ENCODE results near the gene DAGLA. TPM values are rescaled to one million over a fixed set of nuclear protein-coding genes. Genes with fewer than 3 reads are reported as not detected.

Gene DAGLA
- total RNA-seq, 4 donors from 2014 or later, result 11.9 to 31.4 (median 17.0) TPM

GRCh38 chr11:61645179-61645868 is 34.9 kb upstream of the DAGLA start:
- no peak overlapping the region for H3K27ac ChIP-seq
- H3K9me3 ChIP-seq, result no peaks in the 10 kb centered on the region
- H3K4me3 ChIP-seq, result no peak overlapping the region
- in situ Hi-C loops (cut with MboI; ENCODE audit: low pct_ligation_motif_present in 1 of 4, low pct_unique_long_range_greater_than_20kb in 1 of 4, low sequenced_read_pairs in 3 of 4), result no loop called here
- intact Hi-C loops (cut with DNase I; ENCODE audit: low total_unique reads), result no loop called here
- H3K27me3 ChIP-seq, result no peaks in the 10 kb centered on the region
- H3K36me3 ChIP-seq, result no peaks in the 10 kb centered on the region
- peaks cover 0 to 20% (median 12%) of the 10 kb centered on the region in 4 donors for H3K4me1 ChIP-seq
- DNase-seq, result no peak
- 81 to 88% methylated on average over 5 to 9 of the region's 9 CpGs for WGBS, 2 donors (ENCODE audit: low coverage in 1 of 2)
- TF ChIP-seq POLR2AphosphoS5 (IDR thresholded peaks at IDR 0.05) (no peak), CTCF (IDR thresholded peaks at IDR 0.05) (no peak), POLR2A (IDR thresholded peaks at IDR 0.05) (no peak), EP300 (IDR thresholded peaks at IDR 0.05; ENCODE audit: low read depth) (no peak)

DNA sequence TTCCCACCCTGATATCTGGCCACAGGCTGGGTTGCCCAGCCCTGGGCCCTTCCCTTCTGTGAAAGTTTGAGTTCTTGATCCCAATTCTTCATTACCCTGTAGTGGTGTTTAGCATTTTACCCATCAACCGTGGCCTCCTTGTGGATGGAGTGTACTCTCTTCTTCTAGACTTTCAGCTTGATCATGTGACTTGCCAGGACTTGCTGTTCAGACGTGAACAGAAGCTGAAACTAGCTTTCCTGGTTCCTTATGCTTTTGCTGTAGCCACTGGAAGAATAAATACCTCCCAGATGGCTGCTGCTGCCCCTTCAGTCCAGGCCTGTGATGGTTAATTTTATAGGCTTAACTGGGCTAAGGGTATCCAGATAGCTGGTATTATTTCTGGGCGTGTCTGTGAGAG is 32.7 kb upstream of the DAGLA start:
- Histone ChIP-seq H3K36me3 (no peaks in the 10 kb centered on the region), H3K27ac (peak overlapping the region in 1 of 4 donors; percentile 53), H3K27me3 (peaks cover under 1% of the 10 kb centered on the region), H3K4me1 (peaks cover 1 to 36% (median 20%) of the 10 kb centered on the region in 4 donors), H3K4me3 (no peak overlapping the region), H3K9me3 (no peaks in the 10 kb centered on the region)
- in situ Hi-C loops (cut with MboI; ENCODE audit: low pct_ligation_motif_present in 1 of 4, low pct_unique_long_range_greater_than_20kb in 1 of 4, low sequenced_read_pairs in 3 of 4), result no loop called here
- no peak for TF ChIP-seq POLR2AphosphoS5 (IDR thresholded peaks at IDR 0.05)
- TF ChIP-seq EP300 (IDR thresholded peaks at IDR 0.05; ENCODE audit: low read depth), result no peak
- no peak for TF ChIP-seq CTCF (IDR thresholded peaks at IDR 0.05)
- TF ChIP-seq POLR2A (IDR thresholded peaks at IDR 0.05), result no peak
- DNase-seq, result no peak
- 27 to 44% methylated on average over 2 to 3 of the region's 3 CpGs for WGBS, 2 donors (ENCODE audit: low coverage in 1 of 2)
- intact Hi-C loops (cut with DNase I; ENCODE audit: low total_unique reads), result no loop called here

DNA sequence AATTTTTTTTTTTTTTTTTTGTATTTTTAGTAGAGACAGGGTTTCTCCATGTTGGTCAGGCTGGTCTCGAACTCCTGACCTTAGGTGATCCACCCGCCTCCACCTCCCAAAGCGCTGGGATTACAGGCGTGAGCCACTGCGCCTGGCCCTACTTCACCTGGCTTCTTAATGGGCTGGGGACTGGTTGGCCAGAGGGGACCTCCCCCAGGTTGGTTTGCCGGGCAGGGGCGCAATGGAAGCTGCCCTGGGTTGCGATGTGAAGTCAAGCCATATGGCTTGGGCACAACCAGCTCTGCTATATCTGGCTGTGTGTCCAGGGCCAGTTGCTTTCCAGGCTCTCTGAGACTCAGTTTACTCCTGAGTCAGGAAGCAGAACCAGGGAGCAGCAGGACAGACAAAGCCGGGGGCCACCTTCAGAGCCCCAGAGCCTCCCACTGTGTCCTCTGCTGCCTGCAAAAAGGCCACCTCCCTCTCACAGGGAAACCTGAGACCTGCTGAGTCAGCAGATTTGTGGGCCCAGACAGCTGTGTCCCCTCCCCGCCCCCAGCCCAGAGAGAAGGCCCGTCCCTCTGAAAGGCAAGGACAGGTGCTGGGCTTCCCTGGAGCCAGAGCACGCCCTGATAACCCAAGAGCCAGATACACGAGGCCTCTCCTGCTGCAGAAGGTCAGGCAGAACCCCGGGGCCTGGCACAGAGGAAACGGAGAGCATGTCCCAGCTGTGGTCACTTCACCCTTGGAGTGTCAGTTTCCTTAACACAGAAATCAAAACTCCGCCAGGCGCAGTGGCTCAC is 29.2 kb upstream of the DAGLA start:
- Histone ChIP-seq H3K4me3 (no peak overlapping the region), H3K36me3 (no peaks in the 10 kb centered on the region), H3K9me3 (no peaks in the 10 kb centered on the region), H3K27ac (peak overlapping the region; percentile 76 to 82 (median 78)), H3K27me3 (peaks cover 3% of the 10 kb centered on the region), H3K4me1 (peaks cover 10 to 52% (median 35%) of the 10 kb centered on the region in 4 donors)
- DNase-seq, result peak; percentile 63
- TF ChIP-seq POLR2A (IDR thresholded peaks at IDR 0.05) (no peak), EP300 (IDR thresholded peaks at IDR 0.05; ENCODE audit: low read depth) (no peak), CTCF (IDR thresholded peaks at IDR 0.05) (no peak), POLR2AphosphoS5 (IDR thresholded peaks at IDR 0.05) (no peak)
- intact Hi-C loops (cut with DNase I; ENCODE audit: low total_unique reads), result no loop called here
- in situ Hi-C loops (cut with MboI; ENCODE audit: low pct_ligation_motif_present in 1 of 4, low pct_unique_long_range_greater_than_20kb in 1 of 4, low sequenced_read_pairs in 3 of 4), result no loop called here
- 40 to 80% methylated on average over 1 to 17 of the region's 17 CpGs for WGBS, 2 donors (ENCODE audit: low coverage in 1 of 2)

DNA sequence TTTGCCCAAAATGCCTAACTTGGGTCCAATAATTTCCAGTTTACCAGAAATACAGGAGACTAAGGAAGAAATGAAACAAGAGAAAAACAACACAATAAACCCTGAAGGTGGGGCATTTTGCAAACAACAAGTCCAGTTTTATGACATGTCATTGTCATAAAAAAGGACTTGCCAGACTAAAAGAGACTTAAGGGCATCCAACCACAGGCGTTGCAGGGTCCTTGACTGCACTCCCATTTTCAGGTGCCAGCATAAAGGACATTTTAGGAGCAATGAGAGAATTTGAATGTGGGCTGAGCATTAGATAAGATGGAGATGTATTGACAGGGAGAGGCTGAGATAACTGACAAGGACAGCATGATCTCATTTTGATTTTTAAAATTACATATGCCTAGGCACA is 28.1 kb upstream of the DAGLA start:
- DNase-seq, result peak; percentile 53

More for the DNA sequence above, 28.1 kb upstream of the DAGLA start:
- TF ChIP-seq EP300 (IDR thresholded peaks at IDR 0.05; ENCODE audit: low read depth) (no peak), POLR2AphosphoS5 (IDR thresholded peaks at IDR 0.05) (peak in 2 of 3 donors; percentile 13 to 28)
- in situ Hi-C loops (cut with MboI; ENCODE audit: low pct_ligation_motif_present in 1 of 4, low pct_unique_long_range_greater_than_20kb in 1 of 4, low sequenced_read_pairs in 3 of 4), result no loop called here
- H3K27me3 ChIP-seq, result peaks cover 3% of the 10 kb centered on the region
- no peak overlapping the region for H3K4me3 ChIP-seq
- H3K9me3 ChIP-seq, result no peaks in the 10 kb centered on the region
- H3K4me1 ChIP-seq, result peaks cover 10 to 54% (median 35%) of the 10 kb centered on the region in 4 donors
- WGBS, 2 donors (ENCODE audit: low coverage in 1 of 2), result 10 to 37% methylated on average over 1 of the region's 1 CpG
- no peaks in the 10 kb centered on the region for H3K36me3 ChIP-seq
- H3K27ac ChIP-seq, result peak overlapping the region; percentile 76 to 82 (median 78)
- intact Hi-C loops (cut with DNase I; ENCODE audit: low total_unique reads), result no loop called here
